ENCODE data around the gene TNIK.

DNA sequence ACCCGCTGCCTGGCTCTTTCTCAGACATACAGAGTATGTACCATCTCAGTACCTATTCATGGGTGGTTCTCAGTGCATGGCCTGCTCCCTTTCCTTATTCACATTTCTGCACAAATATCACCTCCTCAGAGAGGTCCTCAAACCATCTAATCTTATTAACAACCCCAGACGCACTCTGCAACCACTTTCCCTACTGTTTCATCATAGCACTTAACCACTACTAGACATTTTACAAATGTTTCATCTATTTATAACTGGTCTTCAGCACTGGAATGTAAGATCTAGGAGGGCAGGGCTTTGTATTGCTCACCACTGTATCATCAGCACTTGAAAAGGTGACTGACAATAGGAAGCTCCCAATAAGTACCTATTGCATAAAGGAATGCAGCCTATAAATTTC is 45.1 kb downstream of the TNIK start:
- no peak for TF ChIP-seq CHD4 (IDR thresholded peaks at IDR 0.05)
- TF ChIP-seq, protein P1, sequence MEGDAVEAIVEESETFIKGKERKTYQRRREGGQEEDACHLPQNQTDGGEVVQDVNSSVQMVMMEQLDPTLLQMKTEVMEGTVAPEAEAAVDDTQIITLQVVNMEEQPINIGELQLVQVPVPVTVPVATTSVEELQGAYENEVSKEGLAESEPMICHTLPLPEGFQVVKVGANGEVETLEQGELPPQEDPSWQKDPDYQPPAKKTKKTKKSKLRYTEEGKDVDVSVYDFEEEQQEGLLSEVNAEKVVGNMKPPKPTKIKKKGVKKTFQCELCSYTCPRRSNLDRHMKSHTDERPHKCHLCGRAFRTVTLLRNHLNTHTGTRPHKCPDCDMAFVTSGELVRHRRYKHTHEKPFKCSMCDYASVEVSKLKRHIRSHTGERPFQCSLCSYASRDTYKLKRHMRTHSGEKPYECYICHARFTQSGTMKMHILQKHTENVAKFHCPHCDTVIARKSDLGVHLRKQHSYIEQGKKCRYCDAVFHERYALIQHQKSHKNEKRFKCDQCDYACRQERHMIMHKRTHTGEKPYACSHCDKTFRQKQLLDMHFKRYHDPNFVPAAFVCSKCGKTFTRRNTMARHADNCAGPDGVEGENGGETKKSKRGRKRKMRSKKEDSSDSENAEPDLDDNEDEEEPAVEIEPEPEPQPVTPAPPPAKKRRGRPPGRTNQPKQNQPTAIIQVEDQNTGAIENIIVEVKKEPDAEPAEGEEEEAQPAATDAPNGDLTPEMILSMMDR (IDR thresholded peaks at IDR 0.05 in 2 of 3, conservative IDR thresholded peaks at IDR 0.05 in 1 of 3; ENCODE audit: control insufficient read depth in 2 of 3, extremely low read depth in 1 of 3, insufficient read depth in 1 of 3, low read depth in 3 of 3, low read length in 3 of 3) = no peak
- TF ChIP-seq EZH2 (IDR thresholded peaks at IDR 0.05; ENCODE audit: borderline replicate concordance, control insufficient read depth, low read depth, low read length) = no peak
- no peak for TF ChIP-seq POLR2AphosphoS2 (IDR thresholded peaks at IDR 0.05; ENCODE audit: low read depth, low read length)
- TF ChIP-seq, protein P2, sequence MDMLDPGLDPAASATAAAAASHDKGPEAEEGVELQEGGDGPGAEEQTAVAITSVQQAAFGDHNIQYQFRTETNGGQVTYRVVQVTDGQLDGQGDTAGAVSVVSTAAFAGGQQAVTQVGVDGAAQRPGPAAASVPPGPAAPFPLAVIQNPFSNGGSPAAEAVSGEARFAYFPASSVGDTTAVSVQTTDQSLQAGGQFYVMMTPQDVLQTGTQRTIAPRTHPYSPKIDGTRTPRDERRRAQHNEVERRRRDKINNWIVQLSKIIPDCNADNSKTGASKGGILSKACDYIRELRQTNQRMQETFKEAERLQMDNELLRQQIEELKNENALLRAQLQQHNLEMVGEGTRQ (IDR thresholded peaks at IDR 0.05; ENCODE audit: borderline replicate concordance, low read depth, low read length) = no peak
- TF ChIP-seq EP300 (IDR thresholded peaks at IDR 0.05; ENCODE audit: borderline replicate concordance in 1 of 2, control insufficient read depth in 1 of 2, low read depth in 2 of 2, low read length in 2 of 2) = no peak
- TF ChIP-seq SMC3 (IDR thresholded peaks at IDR 0.05; ENCODE audit: borderline replicate concordance, low read length) = no peak
- no peak for TF ChIP-seq SREBF1 (IDR thresholded peaks at IDR 0.05; ENCODE audit: low read length)
- TF ChIP-seq, protein P3, sequence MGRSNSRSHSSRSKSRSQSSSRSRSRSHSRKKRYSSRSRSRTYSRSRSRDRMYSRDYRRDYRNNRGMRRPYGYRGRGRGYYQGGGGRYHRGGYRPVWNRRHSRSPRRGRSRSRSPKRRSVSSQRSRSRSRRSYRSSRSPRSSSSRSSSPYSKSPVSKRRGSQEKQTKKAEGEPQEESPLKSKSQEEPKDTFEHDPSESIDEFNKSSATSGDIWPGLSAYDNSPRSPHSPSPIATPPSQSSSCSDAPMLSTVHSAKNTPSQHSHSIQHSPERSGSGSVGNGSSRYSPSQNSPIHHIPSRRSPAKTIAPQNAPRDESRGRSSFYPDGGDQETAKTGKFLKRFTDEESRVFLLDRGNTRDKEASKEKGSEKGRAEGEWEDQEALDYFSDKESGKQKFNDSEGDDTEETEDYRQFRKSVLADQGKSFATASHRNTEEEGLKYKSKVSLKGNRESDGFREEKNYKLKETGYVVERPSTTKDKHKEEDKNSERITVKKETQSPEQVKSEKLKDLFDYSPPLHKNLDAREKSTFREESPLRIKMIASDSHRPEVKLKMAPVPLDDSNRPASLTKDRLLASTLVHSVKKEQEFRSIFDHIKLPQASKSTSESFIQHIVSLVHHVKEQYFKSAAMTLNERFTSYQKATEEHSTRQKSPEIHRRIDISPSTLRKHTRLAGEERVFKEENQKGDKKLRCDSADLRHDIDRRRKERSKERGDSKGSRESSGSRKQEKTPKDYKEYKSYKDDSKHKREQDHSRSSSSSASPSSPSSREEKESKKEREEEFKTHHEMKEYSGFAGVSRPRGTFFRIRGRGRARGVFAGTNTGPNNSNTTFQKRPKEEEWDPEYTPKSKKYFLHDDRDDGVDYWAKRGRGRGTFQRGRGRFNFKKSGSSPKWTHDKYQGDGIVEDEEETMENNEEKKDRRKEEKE (IDR thresholded peaks at IDR 0.05) = no peak

All from GM12878 (cell line).